Psoas muscle (tissue), 8 donors: ENCODE results near the gene SLC31A1. TPM values are rescaled to one million over a fixed set of nuclear protein-coding genes. Genes with fewer than 3 reads are reported as not detected.

Experiments
- ATAC-seq, 4 donors: fragments of 200-7000 bp; cut with Tn5 transposase; one replicate each; pipeline ENCODE4 v1.9.1; 2020; ENCODE audit warnings: moderate library complexity in 3 of 4, mild to moderate bottlenecking in 2 of 4
- DNase-seq, 2 donors: peaks; one replicate each; pipeline ENCODE4 v3.0.0-alpha.2; 2020
- H3K27ac ChIP-seq: fragments of 200-600 bp; one replicate; pipeline ENCODE4 v1.8.0; 2022
- H3K27me3 ChIP-seq, 3 donors: fragments of 200-600 bp in 1 of 3; one replicate each; pipeline versions ENCODE4 v1.6.1 to v1.8.0; 2013 to 2022; ENCODE audit warnings: low read length in 2 of 3, mild to moderate bottlenecking in 2 of 3, moderate library complexity in 1 of 3; ENCODE audit not compliant: insufficient read depth in 3 of 3
- H3K36me3 ChIP-seq, 2 donors: fragments of 200-600 bp in 1 of 2; one replicate each; pipeline versions ENCODE4 v1.6.1 to v1.8.0; 2013 to 2022; ENCODE audit warnings: low read depth in 1 of 2, mild to moderate bottlenecking in 1 of 2, moderate library complexity in 1 of 2; ENCODE audit not compliant: insufficient read depth in 1 of 2
- H3K4me1 ChIP-seq: fragments of 200-600 bp; one replicate; pipeline ENCODE4 v1.8.0; 2022
- H3K4me3 ChIP-seq: fragments of 200-600 bp; one replicate; pipeline ENCODE4 v1.8.0; 2022; ENCODE audit warnings: mild to moderate bottlenecking
- H3K9me3 ChIP-seq: fragments of 200-600 bp; one replicate; pipeline ENCODE4 v1.8.0; 2022
- CTCF ChIP-seq: fragments of 200-600 bp; IDR thresholded peaks from one replicate; pipeline ENCODE4 v1.8.0; 2022; ENCODE audit warnings: antibody characterized with exemption
- WGBS, 3 donors: extraction: QIAGEN DNeasy Blood & Tissue Kit; methylation state at CpG; one replicate each; pipeline versions ENCODE4 v1.1.6 to v1.1.7; 2013; 5-methylcytosine and 5-hydroxymethylcytosine counted together
- intact Hi-C, 2 donors: fragments of 100-400 bp; cut with DNase I; formaldehyde crosslinking; loops; one replicate each; pipeline versions ENCODE4 v1.11.0 to v1.14.2; 2022
- polyA plus RNA-seq, 3 donors: library from polyadenylated mRNA; stranded (reverse); fragments of 200-250 nt; gene quantifications; one replicate each; pipeline ENCODE4 v1.2.3, GENCODE V29; 2013
- total RNA-seq, 4 donors: library from RNA; stranded (reverse); fragmentation: NEBNext Ultra II Directional in 2 of 4; extraction: Animal tissue kit (Norgen Biotek cat#: 25700) in 2 of 4; gene quantifications; one replicate each; pipeline versions ENCODE4 v1.2.1 to v1.2.4, GENCODE V29; 2021 to 2023
- donor health status: healthy with polysubstance abuse.
- donor health status: DM: no; HTN: no; CAD: no; lungs with moderate emphysema.
- donor health status: Bipolar disorder and iron deficiency.
- donor health status: healthy.
- donor health status: DM: yes; HTN: yes; CAD: no.
- donor health status: DM: no; HTN: no; CAD: no.
- donor health status: DM: no; HTN: no; CAD: no.
- donor health status: DM: yes; HTN: yes; CAD: no.

Gene SLC31A1
- total and polyA plus RNA-seq, 7 donors = 3.3 to 10.2 (median 4.9) TPM

- 10 to 16% (median 12%) methylated on average over 15 to 20 of the region's 20 CpGs for WGBS, 3 donors
- TF ChIP-seq CTCF = no peak
- DNase-seq (no peak), ATAC-seq (peak in 2 of 4 donors; percentile 3 to 18)
- Histone ChIP-seq H3K9me3 (no peaks in the 10 kb centered on the region), H3K4me3 (peak overlapping the region; percentile 79), H3K27ac (peak overlapping the region; percentile 91), H3K36me3 (peaks cover 0 to 10% of the 10 kb centered on the region in 2 donors), H3K27me3 (no peaks in the 10 kb centered on the region), H3K4me1 (peaks cover 22% of the 10 kb centered on the region)
- intact Hi-C loops = loop anchor here (2.0 kb wide), 1 partner anchor 53 kb away; the partner anchor contains the start of genes CDC26 (in 2 of the 2) and PRPF4 (in 2 of the 2)
Observed at GRCh38 chr9:113221800-113222481, 597 bp downstream of the SLC31A1 start.

DNA sequence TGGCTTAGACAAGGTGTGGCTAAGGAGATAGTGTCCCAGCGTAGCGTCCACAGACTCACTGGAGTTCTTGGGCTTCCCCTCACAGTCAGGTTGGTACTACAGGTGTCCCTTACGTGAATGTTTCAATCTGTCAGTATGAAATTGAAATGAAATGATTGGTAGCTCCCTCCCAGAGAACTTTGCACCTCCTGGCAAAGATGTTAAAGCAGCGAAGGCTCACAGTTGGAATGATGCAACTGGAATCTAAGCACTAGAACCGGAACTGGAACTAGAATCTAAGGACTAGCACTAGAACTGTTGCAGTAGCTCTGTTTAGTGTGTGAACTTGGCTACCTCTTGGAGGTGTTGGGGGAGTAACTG lies 1.1 kb downstream of the SLC31A1 start:
- WGBS, 3 donors = 48 to 59% (median 52%) methylated on average over 5 of the region's 5 CpGs
- Histone ChIP-seq H3K36me3 (peaks cover 0 to 10% of the 10 kb centered on the region in 2 donors), H3K9me3 (no peaks in the 10 kb centered on the region), H3K4me1 (peaks cover 22% of the 10 kb centered on the region), H3K27me3 (no peaks in the 10 kb centered on the region), H3K27ac (peak overlapping the region; percentile 91), H3K4me3 (peak overlapping the region; percentile 79)
- DNase-seq = no peak
- ATAC-seq = no peak
- TF ChIP-seq CTCF = no peak
- intact Hi-C loops = no loop called here

- no peaks in the 10 kb centered on the region for H3K9me3 ChIP-seq
- H3K27ac ChIP-seq = no peak overlapping the region
- TF ChIP-seq CTCF = no peak
- peaks cover 16% of the 10 kb centered on the region for H3K4me1 ChIP-seq
- ATAC-seq (no peak), DNase-seq (no peak)
- no peak overlapping the region for H3K4me3 ChIP-seq
- H3K27me3 ChIP-seq = no peaks in the 10 kb centered on the region
- 93 to 95% (median 94%) methylated on average over 2 of the region's 2 CpGs for WGBS, 3 donors
- peaks cover 0 to 10% of the 10 kb centered on the region in 2 donors for H3K36me3 ChIP-seq
- intact Hi-C loops = no loop called here
Observed at GRCh38 chr9:113223963-113224362, 2.6 kb downstream of the SLC31A1 start.

DNA sequence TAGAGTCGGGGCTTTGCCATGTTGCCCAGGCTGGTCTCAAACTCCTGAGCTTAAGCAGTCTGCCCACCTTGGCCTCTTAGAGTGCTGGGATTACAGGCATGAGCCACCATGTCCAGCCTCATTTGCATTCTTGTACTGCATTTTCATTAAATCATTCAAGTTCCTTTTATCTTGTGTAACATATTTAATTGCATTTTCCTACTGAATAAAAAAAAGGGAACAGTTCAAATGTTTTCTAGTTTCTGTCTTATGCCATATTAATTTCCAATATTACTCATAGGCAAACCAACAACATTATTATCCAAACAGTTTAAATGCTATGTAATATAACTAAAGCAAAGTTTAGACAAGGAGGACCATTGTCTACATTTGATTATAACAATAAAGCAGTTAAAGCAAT lies 6.1 kb downstream of the SLC31A1 start:
- Histone ChIP-seq H3K4me1 (no peaks in the 10 kb centered on the region), H3K36me3 (peaks cover 0 to 10% of the 10 kb centered on the region in 2 donors), H3K9me3 (no peaks in the 10 kb centered on the region), H3K27me3 (no peaks in the 10 kb centered on the region), H3K27ac (no peak overlapping the region), H3K4me3 (no peak overlapping the region)
- DNase-seq (no peak), ATAC-seq (no peak)
- intact Hi-C loops = no loop called here
- WGBS, 3 donors = 0 to 88% (median 28%) methylated on average over 1 of the region's 1 CpG
- TF ChIP-seq CTCF = no peak
